HepG2 (cell line): ENCODE results near the gene SRC. TPM values are rescaled to one million over a fixed set of nuclear protein-coding genes. Genes with fewer than 3 reads are reported as not detected.

Experiments
- ATAC-seq: fragments of 200-7000 bp; cut with Tn5 transposase; 3 replicates; pipeline ENCODE4 v1.9.1; 2020; ENCODE audit warnings: mild to moderate bottlenecking, moderate library complexity
- BruUV-seq: library from RNA; stranded (reverse); fragments of 400-500 nt; replicated peaks from 2 replicates; lab custom pipeline; 2021; lab: Mats Ljungman, UMichigan
- CTCF ChIA-PET: fragments of 300-600 bp; formaldehyde crosslinking; extraction: SDS; loops from one replicate; lab custom pipeline; 2021; ENCODE audit warnings: low total read pairs, inconsistent platforms, low intra/inter-chr PET ratio; lab: Yijun Ruan, JAX
- POLR2A ChIA-PET: fragments of 350-600 bp; sonication (Branson Sonifier 250); formaldehyde crosslinking; loops from one replicate; lab custom pipeline; 2020; ENCODE audit warnings: antibody characterized with exemption, inconsistent platforms; lab: Yijun Ruan, JAX
- DNase-seq: peaks from one replicate; pipeline ENCODE4 v3.0.0-alpha.2; 2015; ENCODE audit warnings: low spot score
- FAIRE-seq: peaks from 3 replicates; lab custom pipeline; 2011; peaks lifted over from hg19 to GRCh38; lab: Jason Lieb, UNC
- H2AFZ ChIP-seq: one replicate; pipeline ENCODE4 v1.6.1; 2011; ENCODE audit warnings: low read length, inconsistent platforms
- H3K27ac ChIP-seq: fragments of 300-600 bp; 3 replicates; pipeline ENCODE4 v1.8.0; 2011; ENCODE audit warnings: mixed run types, mild to moderate bottlenecking, mixed read lengths, low read length, inconsistent platforms; ENCODE audit not compliant: insufficient read depth; ENCODE audit errors: extremely low read length
- H3K27me3 ChIP-seq, 2 experiments: fragments of 200-600 bp in 1 of 2; 2 replicates in 1 of 2; 3 replicates in 1 of 2; pipeline versions ENCODE4 v1.6.0 to v1.8.0; 2011; ENCODE audit warnings: low read length in 2 of 2, mild to moderate bottlenecking in 2 of 2, moderate library complexity in 2 of 2, inconsistent platforms in 1 of 2; ENCODE audit not compliant: insufficient read depth in 2 of 2, control insufficient read depth in 1 of 2
- H3K36me3 ChIP-seq, 2 experiments: fragments of 200-600 bp in 1 of 2; replicated peaks in 1 of 2; 2 replicates in 1 of 2; 3 replicates in 1 of 2; pipeline versions ENCODE4 v1.5.1 to v1.8.0; 2011; ENCODE audit warnings: low read length in 2 of 2, inconsistent platforms in 1 of 2; ENCODE audit not compliant: insufficient read depth in 2 of 2, control insufficient read depth in 1 of 2
- H3K4me1 ChIP-seq: 2 replicates; pipeline ENCODE4 v1.5.1; 2012; ENCODE audit warnings: low read length, inconsistent platforms; ENCODE audit not compliant: insufficient read depth
- H3K4me2 ChIP-seq: 2 replicates; pipeline ENCODE4 v1.6.0; 2011; ENCODE audit warnings: low read depth, low read length, inconsistent platforms
- H3K4me3 ChIP-seq, 3 experiments: fragments of 200-600 bp in 1 of 3; sonication (generic), shearing (Covaris generic) in 1 of 3; replicated peaks in 1 of 3; 2 replicates each; pipeline ENCODE4 v1.5.1; 2011 to 2016; ENCODE audit warnings: low read length in 3 of 3, inconsistent platforms in 2 of 3, low read depth in 2 of 3, mild to moderate bottlenecking in 2 of 3, control low read depth in 1 of 3, mixed read lengths in 1 of 3; ENCODE audit not compliant: insufficient read depth in 1 of 3
- H3K79me2 ChIP-seq: one replicate; pipeline ENCODE4 v1.6.1; 2011; ENCODE audit warnings: low read length, inconsistent platforms; ENCODE audit not compliant: insufficient read depth
- H3K9ac ChIP-seq: 2 replicates; pipeline ENCODE4 v1.6.0; 2011; ENCODE audit warnings: mild to moderate bottlenecking, low read depth, low read length, inconsistent platforms; ENCODE audit not compliant: insufficient read depth
- H3K9me3 ChIP-seq: 2 replicates; pipeline ENCODE4 v1.5.1; 2012; ENCODE audit warnings: mild to moderate bottlenecking, low read length
- H4K20me1 ChIP-seq: 2 replicates; pipeline ENCODE4 v1.6.0; 2011; ENCODE audit warnings: inconsistent platforms, mild to moderate bottlenecking, low read length, moderate library complexity; ENCODE audit not compliant: insufficient read depth
- DMAP1 ChIP-seq: IDR thresholded peaks from 2 replicates; pipeline ENCODE4 v1.6.1; 2016
- DPF2 ChIP-seq: sonication (generic); formaldehyde crosslinking; IDR thresholded peaks from 2 replicates; pipeline ENCODE4 v1.4.0; 2020; ENCODE audit warnings: mild to moderate bottlenecking, low read depth, missing genetic modification reagents, borderline replicate concordance
- SMAD1 ChIP-seq: sonication (generic); formaldehyde crosslinking; IDR thresholded peaks from 2 replicates; pipeline ENCODE4 v1.4.0; 2020; ENCODE audit warnings: missing genetic modification reagents, low read depth, mild to moderate bottlenecking, borderline replicate concordance
- ZNF281 ChIP-seq: sonication (generic); formaldehyde crosslinking; IDR thresholded peaks from 2 replicates; pipeline ENCODE4 v1.4.0; 2020; ENCODE audit warnings: missing genetic modification reagents, borderline replicate concordance
- ZNF317 ChIP-seq: sonication (generic); formaldehyde crosslinking; IDR thresholded peaks from 2 replicates; pipeline ENCODE4 v1.5.0; 2020; ENCODE audit warnings: mild to moderate bottlenecking, missing genetic modification reagents
- ZNF333 ChIP-seq: sonication (generic); formaldehyde crosslinking; IDR thresholded peaks from 2 replicates; pipeline ENCODE4 v1.4.0; 2020; ENCODE audit warnings: mild to moderate bottlenecking, missing genetic modification reagents, borderline replicate concordance
- ZNF552 ChIP-seq: sonication (generic); formaldehyde crosslinking; IDR thresholded peaks from 2 replicates; pipeline ENCODE4 v1.9.0; 2022; ENCODE audit warnings: missing genetic modification reagents, mild to moderate bottlenecking, borderline replicate concordance
- ZNF614 ChIP-seq: IDR thresholded peaks from 2 replicates; pipeline ENCODE4 v1.6.1; 2018; ENCODE audit warnings: missing biosample characterization, missing genetic modification reagents, inconsistent platforms, borderline replicate concordance
- WGBS: methylation state at CpG from one replicate; pipeline ENCODE4 v1.1.6; 2017; ENCODE audit warnings: low lambda C conversion rate; 5-methylcytosine and 5-hydroxymethylcytosine counted together
- in situ Hi-C: cut with HindIII; loops from 2 replicates; pipeline ENCODE4 v1.10.0; 2017; ENCODE audit warnings: low pct_unique_long_range_greater_than_20kb; ENCODE audit not compliant: extremely low pct_ligation_motif_present
- intact Hi-C: fragments of 100-400 bp; cut with micrococcal nuclease; formaldehyde crosslinking; loops from one replicate; pipeline ENCODE4 v1.10.0; 2022; ENCODE audit not compliant: unreplicated experiment
- polyA plus RNA-seq, 8 experiments: library from polyadenylated mRNA; depleted of rRNA in 3 of 8; stranded (reverse) in 7 of 8; unstranded in 1 of 8; fragments of >200 nt; fragmentation: Illumina TruSeq in 4 of 8; extraction: Trizol in 4 of 8; gene quantifications; 2 replicates each; pipeline versions ENCODE4 v1.2.1 to v1.2.3, GENCODE V29; 2011 to 2016; ENCODE audit warnings: low read depth in 4 of 8, missing spikeins in 1 of 8, mixed read lengths in 1 of 8; ENCODE audit not compliant: insufficient read depth in 1 of 8
- total RNA-seq, 5 experiments: library from RNA; depleted of rRNA; stranded (reverse); fragments of >200 nt; fragmentation: Illumina TruSeq; extraction: Trizol; gene quantifications; 2 replicates each; pipeline ENCODE4 v1.2.3, GENCODE V29; 2016; ENCODE audit warnings: low read depth in 1 of 5
- TF ChIP-seq, protein P1 (sequence below): sonication (generic); formaldehyde crosslinking; conservative IDR thresholded peaks from 2 replicates; pipeline ENCODE4 v1.4.0; 2020; ENCODE audit warnings: missing genetic modification reagents
- TF ChIP-seq, protein P2 (sequence below): sonication (generic); formaldehyde crosslinking; IDR thresholded peaks from 2 replicates; pipeline ENCODE4 v1.5.0; 2020; ENCODE audit warnings: missing genetic modification reagents
- TF ChIP-seq, protein P3 (sequence below): sonication (generic); formaldehyde crosslinking; IDR thresholded peaks from 2 replicates; pipeline ENCODE4 v1.5.0; 2020; ENCODE audit warnings: mild to moderate bottlenecking, missing genetic modification reagents
- TF ChIP-seq, protein P4 (sequence below): sonication (generic); formaldehyde crosslinking; IDR thresholded peaks from 2 replicates; pipeline ENCODE4 v1.8.0; 2022; ENCODE audit warnings: mild to moderate bottlenecking, missing genetic modification reagents; ENCODE audit not compliant: insufficient replicate concordance

Gene SRC
- total and polyA plus RNA-seq, 2 of the 13 experiments (the other 11 are each of a cell fraction or from before 2014, with no cell fraction given): 54.7 to 192 TPM

DNA sequence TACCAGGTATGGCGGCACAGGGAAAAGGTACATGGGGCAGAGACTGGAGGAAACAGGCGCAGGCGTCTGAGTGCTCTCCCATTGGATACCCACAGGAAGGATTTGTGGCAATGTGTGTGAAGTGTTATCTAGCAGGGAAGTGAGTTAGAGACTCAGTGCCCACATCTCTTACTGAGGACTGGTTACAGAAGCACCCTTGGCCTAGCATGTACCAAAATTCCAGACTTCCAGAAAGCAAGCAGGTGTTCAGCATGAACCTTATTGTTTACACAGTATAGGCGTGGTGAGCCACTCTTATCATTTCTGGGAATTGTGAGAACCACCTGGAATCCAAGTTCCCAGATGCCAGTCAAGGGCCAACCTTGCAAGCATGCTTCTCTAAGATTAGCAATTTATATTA lies 42.3 kb upstream of the SRC start:
- no TSS peak for BruUV-seq
- Histone ChIP-seq H4K20me1 (no peaks in the 10 kb centered on the region), H3K4me3 (no peak overlapping the region), H2AFZ (no peak overlapping the region)
- no peak for DNase-seq
- TF ChIP-seq, protein P1, sequence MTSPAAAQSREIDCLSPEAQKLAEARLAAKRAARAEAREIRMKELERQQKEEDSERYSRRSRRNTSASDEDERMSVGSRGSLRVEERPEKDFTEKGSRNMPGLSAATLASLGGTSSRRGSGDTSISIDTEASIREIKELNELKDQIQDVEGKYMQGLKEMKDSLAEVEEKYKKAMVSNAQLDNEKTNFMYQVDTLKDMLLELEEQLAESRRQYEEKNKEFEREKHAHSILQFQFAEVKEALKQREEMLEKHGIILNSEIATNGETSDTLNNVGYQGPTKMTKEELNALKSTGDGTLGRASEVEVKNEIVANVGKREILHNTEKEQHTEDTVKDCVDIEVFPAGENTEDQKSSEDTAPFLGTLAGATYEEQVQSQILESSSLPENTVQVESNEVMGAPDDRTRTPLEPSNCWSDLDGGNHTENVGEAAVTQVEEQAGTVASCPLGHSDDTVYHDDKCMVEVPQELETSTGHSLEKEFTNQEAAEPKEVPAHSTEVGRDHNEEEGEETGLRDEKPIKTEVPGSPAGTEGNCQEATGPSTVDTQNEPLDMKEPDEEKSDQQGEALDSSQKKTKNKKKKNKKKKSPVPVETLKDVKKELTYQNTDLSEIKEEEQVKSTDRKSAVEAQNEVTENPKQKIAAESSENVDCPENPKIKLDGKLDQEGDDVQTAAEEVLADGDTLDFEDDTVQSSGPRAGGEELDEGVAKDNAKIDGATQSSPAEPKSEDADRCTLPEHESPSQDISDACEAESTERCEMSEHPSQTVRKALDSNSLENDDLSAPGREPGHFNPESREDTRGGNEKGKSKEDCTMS (CRISPR knock-in tag): no peak
- no peak for TF ChIP-seq DMAP1 (CRISPR knock-in tag)
- no peak for TF ChIP-seq DPF2 (CRISPR knock-in tag)
- no peak for TF ChIP-seq ZNF281
- TF ChIP-seq ZNF614 (CRISPR knock-in tag): no peak
- TF ChIP-seq, protein P2, sequence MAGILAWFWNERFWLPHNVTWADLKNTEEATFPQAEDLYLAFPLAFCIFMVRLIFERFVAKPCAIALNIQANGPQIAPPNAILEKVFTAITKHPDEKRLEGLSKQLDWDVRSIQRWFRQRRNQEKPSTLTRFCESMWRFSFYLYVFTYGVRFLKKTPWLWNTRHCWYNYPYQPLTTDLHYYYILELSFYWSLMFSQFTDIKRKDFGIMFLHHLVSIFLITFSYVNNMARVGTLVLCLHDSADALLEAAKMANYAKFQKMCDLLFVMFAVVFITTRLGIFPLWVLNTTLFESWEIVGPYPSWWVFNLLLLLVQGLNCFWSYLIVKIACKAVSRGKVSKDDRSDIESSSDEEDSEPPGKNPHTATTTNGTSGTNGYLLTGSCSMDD (CRISPR knock-in tag): no peak
- TF ChIP-seq ZNF552 (CRISPR knock-in tag): no peak
- TF ChIP-seq SMAD1 (CRISPR knock-in tag): no peak
- TF ChIP-seq, protein P3, sequence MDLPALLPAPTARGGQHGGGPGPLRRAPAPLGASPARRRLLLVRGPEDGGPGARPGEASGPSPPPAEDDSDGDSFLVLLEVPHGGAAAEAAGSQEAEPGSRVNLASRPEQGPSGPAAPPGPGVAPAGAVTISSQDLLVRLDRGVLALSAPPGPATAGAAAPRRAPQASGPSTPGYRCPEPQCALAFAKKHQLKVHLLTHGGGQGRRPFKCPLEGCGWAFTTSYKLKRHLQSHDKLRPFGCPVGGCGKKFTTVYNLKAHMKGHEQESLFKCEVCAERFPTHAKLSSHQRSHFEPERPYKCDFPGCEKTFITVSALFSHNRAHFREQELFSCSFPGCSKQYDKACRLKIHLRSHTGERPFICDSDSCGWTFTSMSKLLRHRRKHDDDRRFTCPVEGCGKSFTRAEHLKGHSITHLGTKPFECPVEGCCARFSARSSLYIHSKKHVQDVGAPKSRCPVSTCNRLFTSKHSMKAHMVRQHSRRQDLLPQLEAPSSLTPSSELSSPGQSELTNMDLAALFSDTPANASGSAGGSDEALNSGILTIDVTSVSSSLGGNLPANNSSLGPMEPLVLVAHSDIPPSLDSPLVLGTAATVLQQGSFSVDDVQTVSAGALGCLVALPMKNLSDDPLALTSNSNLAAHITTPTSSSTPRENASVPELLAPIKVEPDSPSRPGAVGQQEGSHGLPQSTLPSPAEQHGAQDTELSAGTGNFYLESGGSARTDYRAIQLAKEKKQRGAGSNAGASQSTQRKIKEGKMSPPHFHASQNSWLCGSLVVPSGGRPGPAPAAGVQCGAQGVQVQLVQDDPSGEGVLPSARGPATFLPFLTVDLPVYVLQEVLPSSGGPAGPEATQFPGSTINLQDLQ (CRISPR knock-in tag): no peak
- TF ChIP-seq, protein P4, sequence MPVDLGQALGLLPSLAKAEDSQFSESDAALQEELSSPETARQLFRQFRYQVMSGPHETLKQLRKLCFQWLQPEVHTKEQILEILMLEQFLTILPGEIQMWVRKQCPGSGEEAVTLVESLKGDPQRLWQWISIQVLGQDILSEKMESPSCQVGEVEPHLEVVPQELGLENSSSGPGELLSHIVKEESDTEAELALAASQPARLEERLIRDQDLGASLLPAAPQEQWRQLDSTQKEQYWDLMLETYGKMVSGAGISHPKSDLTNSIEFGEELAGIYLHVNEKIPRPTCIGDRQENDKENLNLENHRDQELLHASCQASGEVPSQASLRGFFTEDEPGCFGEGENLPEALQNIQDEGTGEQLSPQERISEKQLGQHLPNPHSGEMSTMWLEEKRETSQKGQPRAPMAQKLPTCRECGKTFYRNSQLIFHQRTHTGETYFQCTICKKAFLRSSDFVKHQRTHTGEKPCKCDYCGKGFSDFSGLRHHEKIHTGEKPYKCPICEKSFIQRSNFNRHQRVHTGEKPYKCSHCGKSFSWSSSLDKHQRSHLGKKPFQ: no peak
- no peak for TF ChIP-seq ZNF333 (CRISPR knock-in tag)
- TF ChIP-seq ZNF317: no peak
- TF ChIP-seq, all 625 proteins: peak for 0
- 94% methylated on average over 4 of the region's 4 CpGs for WGBS
- Histone ChIP-seq H3K36me3 (peaks cover 25 to 38% of the 10 kb centered on the region in 2 experiments), H3K9ac (no peak overlapping the region), H3K4me2 (no peak overlapping the region), H3K4me1 (peaks cover 30% of the 10 kb centered on the region), H3K27ac (no peak overlapping the region), H3K79me2 (peaks cover 2% of the 10 kb centered on the region), H3K27me3 (no peaks in the 10 kb centered on the region), H3K9me3 (no peaks in the 10 kb centered on the region)
- ATAC-seq (no peak), FAIRE-seq (no peak)
- POLR2A ChIA-PET: interaction anchor here (1.6 kb wide), 1 partner anchor 14 kb away, joined by 7 read pairs; the partner anchor contains the start of gene MANBAL
- intact Hi-C loops (no loop called here), in situ Hi-C loops (no loop called here)
- CTCF ChIA-PET: no interaction called here
